HG03520 (cell line): ENCODE results near the gene OR9A2.
A peak's percentile ranks its signal among the peaks of the same experiment; 100 is the strongest.

Experiments
- ATAC-seq: cut with Tn5 transposase; IDR thresholded peaks from one replicate; pipeline ENCODE4 v1.9.1; 2021; ENCODE audit warnings: mild to moderate bottlenecking, moderate library complexity; ENCODE audit not compliant: unreplicated experiment

OR9A2 gene

DNA sequence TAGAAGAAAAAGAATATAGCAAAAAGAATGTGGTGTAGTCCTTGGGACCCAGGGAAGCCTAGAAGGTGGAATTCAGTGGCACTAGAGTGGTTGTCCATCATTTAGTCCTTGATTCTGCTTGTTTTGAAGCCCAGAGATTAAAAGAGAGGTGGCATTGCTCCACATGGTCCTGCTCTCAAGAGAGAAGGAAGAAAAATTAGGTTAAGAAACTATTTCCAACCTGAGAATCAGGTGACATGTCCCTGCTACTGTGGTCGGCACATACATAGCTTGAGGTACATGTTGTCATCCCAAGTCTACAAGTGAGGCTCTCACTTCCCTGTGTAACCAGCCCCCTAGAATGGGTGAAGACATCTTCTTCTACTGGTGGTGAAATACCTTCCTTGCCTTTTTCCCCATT lies at the start of gene OR9A2:
Gene OR9A2, minus strand, starts transcription at position 101 of the 400 bp plus-strand sequence. Its CDS starts 0 bp downstream, at position 101.
- no peak for ATAC-seq

DNA sequence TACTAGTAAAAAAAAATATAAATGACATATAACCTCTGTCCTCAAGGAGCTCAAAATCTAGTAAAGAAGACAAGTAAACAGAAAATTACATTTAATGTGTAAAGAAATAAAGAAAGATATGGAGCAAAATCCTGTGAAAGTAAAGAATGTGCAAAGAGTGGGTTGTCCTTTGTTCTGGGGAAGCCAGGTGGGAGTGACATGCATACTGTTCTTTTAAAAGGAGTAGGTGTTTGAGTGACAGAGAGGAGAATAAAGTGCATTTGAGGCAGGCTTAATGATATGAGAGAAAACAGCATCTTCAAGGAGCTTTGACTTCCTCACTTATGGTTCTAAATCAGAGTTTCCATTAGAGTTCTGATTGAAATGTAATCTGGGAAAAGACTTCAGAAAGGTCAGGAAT lies 47.2 kb upstream of the OR9A2 start:
- no peak for ATAC-seq

- no peak for ATAC-seq
Observed at GRCh38 chr7:143073556-143073955, 46.6 kb upstream of the OR9A2 start.

DNA sequence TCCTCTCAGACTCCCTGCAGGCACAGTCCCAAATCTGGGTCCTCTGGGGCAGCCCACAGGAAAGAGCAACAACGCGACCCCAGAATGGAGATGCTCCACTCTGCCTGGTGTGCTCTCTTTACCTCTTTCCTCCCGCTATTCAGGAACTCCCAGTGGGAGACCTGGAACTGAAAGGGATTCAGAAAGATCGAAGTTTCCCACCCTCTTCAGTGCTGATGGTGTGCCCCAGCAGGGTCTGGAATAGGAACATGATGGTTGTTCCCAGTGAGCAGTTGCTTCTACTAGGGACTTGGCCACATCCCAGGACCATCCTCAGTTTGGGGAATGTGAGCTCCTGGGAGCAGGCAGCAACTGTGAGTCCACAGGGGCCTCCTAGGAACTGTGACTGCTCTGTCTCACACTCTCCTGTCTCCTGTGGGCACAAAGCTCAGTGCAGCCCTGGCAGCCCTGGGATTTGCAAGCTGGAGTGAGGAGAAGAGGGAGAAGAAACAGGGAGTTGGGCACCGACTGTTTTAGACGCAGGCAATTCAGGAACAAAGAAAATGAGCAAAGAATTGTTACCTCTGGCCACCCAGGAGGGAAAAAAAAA lies 43.1 kb upstream of the OR9A2 start:
- no peak for ATAC-seq

DNA sequence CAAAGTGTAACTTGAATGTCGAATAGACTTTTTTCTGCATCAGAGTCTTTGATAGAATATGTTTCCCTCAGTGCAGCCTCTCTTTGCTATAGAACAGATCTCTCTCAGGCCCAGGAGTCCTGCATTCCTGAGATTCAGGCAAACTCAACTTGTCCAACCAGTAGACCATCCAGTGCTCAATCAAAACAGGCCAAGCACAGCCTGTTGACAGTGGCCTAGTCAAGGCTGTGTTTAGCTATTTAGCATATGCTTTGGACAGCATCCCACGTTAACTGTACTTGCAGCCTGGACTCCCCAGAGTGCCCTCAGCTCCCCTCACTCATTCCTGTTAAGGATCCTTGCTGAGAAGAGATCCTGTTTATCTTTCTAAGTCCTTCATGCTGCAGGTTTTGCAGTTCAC lies 41.5 kb upstream of the OR9A2 start:
- no peak for ATAC-seq

GRCh38 chr7:143063741-143064140 lies 36.8 kb upstream of the OR9A2 start:
- no peak for ATAC-seq

DNA sequence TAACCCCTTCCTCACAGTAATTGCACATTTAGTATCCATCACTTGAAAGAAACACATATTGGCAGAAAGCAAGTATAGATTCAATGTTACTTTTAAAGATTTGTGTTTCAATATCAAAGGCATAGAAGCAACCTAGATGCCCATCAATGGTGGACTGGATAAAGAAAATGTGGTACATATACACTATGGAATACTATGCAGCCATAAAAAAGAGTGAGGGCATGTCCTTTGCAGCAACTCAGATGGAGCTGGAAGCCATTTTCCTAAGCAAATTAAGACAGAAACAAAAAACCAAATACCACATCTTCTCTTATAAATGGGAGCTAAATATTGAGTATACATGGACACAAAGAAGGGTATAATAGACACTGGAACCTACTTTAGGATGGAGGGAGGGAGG lies 28.8 kb upstream of the OR9A2 start:
- no peak for ATAC-seq

GRCh38 chr7:143054621-143055020 lies 27.7 kb upstream of the OR9A2 start:
- ATAC-seq = no peak

GRCh38 chr7:143052041-143052440 lies 25.1 kb upstream of the OR9A2 start, which contains the start of gene OR6V1:
Gene OR6V1, plus strand, starts transcription at chr7:143052341. Its CDS starts 0 bp downstream, at chr7:143052341.
- no peak for ATAC-seq

- no peak for ATAC-seq
Observed at GRCh38 chr7:143050931-143051330, 24.0 kb upstream of the OR9A2 start.

GRCh38 chr7:143049362-143049761 lies 22.4 kb upstream of the OR9A2 start:
- ATAC-seq = no peak

DNA sequence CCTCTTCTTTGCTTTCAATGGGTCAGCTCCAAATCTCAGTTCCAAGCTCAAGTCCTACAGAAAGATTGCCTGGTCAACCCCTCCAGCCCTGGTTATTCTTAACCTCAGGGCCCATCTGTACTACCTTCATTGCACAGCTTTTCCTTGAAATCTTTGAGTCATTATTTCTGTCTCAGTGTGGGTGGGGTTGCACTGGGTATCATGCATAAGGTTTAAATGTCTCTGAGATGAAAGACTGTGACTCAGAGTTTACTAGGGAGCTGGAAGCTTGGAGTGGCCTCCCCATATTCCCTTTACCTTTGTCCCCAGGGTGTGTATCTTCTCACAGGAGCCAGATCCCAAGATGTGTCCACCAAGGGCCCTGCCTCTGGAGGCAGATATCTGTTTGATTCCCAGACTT lies 21.9 kb upstream of the OR9A2 start:
- ATAC-seq = no peak

DNA sequence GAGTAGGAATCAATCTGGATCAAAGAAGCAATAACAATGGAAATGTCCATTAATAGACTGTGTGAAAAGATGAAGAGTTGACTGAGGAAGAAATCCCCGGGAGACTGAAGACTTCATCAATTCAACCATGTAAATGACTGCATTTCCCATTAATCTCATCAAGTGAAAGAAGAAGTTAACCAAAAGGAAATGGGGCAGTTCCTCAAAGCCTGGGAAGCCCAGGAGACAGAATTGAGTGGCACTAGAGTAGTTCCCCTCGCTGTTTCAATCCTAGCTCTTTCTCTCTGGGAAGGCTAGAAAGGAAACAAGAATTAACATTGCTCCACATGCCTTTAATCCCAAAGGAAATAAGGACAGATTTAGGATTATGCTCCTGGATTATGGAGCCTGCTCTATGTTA lies 20.4 kb upstream of the OR9A2 start:
- no peak for ATAC-seq

DNA sequence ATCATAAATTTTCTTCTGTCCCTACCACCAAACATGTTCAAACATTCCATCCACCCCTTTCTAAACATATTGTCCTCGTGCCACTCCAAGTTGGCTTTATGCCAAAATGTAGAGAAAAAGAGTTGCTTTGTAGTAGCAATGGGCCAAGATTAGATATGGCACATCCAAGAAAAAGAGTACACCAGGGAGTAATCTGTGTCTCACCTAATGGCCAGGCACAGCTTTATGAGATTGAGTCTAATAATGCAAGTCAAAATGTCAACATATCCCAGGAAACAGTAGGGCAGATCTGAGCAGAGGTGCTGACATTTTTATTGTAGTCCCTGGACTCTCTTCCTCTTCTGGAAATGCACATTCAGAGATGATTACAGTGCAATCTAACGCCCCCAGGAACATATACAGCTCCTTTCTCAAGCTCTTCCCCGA lies 19.5 kb upstream of the OR9A2 start:
- ATAC-seq = no peak

DNA sequence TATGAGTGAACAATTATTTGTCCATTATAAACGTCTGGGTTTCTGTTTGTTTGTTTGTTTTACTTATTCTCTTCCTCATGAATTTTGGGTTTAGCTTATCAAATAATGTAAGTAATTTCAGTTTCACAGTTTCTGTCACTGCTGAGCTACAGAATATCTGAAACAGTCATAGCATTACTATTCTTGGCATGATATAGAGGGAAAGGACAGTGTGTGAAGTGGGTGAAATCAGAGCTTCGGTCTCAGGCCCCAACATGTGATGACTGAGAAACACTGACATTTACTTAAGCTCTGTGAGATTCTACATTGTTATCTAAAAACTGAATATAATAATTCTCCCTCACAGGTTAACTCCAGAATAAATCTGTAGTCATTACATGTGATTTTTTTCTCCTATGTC lies 16.5 kb upstream of the OR9A2 start:
- peak; percentile 46 for ATAC-seq

DNA sequence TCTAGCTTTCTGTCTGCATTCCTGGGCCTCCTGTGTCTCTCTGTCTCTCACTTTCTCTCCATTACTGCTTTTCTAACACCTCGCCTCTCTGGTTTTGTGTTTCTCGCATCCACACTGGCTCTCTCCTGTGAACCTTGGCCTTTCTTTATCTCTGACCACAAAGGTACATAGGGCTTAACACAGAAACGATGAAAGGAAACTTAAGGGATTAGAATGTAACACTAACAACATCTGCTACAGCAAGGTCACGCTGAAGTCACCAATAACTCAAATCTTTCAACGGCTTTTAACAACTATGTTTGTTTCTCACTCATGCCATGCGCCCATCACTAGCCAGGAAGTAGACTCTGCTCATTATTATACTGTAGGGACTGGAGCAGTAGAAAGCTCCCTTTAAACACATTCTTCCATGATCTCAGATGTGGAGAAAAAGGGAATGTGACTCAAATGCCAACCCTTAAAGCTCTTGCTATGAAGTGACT lies 15.9 kb upstream of the OR9A2 start:
- no peak for ATAC-seq

DNA sequence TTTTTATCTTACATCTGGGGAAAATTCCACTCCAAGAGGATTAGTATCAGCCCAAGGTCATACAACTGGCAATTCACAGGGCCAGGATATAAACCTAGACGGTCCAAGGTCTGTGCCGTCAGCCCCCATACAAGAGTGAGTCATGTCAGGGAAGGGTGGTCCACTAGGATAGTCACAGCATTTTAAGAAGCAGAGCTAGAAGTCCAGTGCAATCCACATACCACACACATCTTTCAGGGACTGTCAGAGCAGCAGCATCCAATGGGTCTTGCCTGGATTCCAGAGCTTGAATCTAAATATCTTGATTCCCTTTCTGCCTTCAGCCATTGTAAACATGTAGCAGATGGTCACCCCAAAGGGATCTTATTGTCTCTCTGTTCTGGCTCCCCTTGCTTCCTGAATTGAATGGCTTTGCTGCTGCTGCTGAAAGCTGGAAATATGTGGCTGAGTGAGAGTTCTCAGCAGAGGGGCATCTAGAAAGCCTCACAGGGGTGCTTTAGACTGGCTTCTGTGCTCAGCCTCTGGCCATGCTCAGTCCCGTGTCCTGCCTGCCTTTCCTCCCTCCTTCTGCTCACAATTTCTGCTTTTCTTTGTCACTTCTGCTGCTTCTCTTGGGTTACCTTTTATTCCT lies 15.3 kb upstream of the OR9A2 start:
- ATAC-seq = no peak

- no peak for ATAC-seq
Observed at GRCh38 chr7:143041346-143041745, 14.4 kb upstream of the OR9A2 start.

DNA sequence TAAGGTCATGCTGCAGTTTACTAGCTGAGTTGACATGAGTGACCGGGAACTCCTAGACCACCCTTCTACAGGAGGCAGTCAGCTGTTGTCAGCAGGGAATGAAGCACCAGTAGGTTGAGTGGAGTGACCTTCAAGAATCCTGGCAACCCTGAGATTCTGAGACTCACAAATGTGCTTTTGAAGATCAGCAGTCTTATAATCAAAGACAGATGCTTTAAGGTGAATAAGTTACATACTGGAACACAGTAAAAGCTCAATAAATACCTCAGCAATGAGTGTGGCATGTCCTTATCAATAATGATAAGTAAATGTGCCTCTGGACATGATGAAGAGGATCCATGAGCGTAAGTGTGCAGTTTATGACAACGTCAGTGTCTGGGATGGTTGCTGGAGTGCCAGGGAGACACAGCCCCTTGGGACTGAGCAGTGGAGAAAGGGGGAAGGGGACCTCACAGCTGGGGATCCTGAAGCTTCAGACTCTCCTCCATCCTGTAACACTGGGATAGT lies 13.3 kb upstream of the OR9A2 start:
- no peak for ATAC-seq

- no peak for ATAC-seq
Observed at GRCh38 chr7:143038635-143039034, 11.7 kb upstream of the OR9A2 start.

DNA sequence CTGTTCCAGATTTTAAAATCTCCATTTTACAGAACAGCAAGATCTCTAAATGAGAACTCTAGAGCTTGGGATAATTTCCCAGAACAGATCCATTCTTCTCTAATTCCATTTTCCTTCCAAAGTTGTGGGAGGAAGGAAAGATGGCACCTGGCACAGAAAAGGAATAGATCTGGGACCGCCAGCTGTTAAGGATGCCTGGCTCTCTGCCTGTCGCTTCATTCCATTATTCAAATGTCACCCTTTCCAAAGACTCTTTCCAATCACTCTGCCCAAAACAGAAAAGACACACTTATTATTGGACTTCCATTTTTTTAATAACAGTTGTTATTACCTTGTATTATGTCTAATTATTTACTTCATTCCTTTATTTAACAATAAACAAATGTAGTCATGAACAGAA lies 751 bp upstream of the OR9A2 start:
- no peak for ATAC-seq

GRCh38 chr7:143025371-143025770 lies 1.6 kb downstream of the OR9A2 start:
- no peak for ATAC-seq
